HS-5 (cell line): Measurements from ENCODE around the gene PDSS2.
"Not testable (repeated sequence)": the region's sequence is repeated elsewhere in the genome, so short reads cannot be mapped to it uniquely, and the experiment has no call there.

Source experiments
- DNase-seq: peaks from one replicate; pipeline ENCODE4 v3.0.0-alpha.2; 2012; ENCODE audit warnings: low read depth

The PDSS2 gene

DNA sequence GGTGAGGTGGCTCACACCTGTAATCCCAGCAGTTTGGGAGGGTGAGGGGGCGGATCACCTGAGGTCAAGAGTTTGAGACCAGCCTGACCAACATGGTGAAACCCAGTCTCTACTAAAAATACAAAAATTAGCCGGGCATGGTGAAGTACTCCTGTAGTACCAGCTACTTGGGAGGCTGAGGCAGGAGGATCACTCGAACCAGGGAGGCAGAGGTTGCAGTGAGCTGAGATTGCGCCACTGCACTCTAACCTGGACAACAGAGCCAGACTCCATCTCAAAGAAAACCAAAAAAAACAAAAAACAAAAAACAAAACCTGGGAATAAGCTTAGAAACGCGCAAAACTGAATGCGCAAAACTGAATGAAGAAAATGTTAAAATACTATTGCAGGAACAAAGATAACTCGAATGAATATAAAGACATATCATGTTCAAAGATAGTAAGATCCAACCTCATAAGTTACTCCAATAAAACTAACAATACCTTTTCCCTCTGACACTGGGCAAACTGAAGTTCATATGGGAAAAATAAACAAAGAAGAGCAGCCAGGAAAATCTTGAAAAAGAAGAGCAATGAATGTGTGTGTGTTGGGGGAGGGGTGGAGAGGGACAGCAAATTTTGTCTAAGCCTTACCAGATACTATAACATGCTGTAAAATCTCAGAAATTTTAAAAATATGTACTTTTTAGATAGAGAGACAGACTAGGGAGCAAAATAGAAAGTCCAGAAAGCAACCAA is 243.0 kb downstream of the PDSS2 start:
- no peak for DNase-seq

DNA sequence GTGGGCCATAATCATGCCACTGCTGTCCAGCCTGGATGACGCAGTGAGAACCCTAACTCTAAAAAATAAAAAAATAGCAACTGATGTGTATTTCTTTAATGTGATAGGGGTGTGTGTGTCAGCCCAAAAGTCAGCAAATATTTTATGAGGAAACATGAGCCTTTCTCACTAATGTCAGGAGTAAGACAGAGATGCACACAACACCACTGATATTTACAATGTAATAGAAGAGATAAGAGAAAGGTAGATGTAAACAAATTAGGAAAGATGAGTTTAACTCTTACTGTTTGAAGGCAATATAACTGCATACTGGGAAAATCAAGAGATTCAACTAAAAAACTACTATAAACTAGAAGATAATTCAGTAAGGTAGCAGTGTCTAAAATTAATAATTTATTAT is 244.0 kb downstream of the PDSS2 start:
- DNase-seq, result no peak

DNA sequence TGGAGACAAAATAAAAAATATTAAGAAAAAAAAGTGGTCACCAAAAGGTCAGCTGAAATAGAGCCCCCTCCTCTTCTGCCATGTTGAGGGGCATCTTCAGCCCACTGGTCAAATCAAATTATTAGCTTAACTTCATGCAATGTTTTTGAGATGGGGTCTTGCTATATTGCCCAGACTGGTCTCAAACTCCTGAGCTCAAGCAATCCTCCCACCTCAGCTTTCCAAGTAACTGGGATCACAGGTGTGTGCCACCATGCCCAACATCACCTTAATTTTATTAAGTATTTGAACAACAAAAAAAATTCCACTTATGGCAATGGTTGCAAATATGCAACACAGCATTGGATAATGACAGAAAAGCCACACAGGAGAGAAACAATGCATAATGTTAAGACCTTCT is 244.7 kb downstream of the PDSS2 start:
- no peak for DNase-seq

DNA sequence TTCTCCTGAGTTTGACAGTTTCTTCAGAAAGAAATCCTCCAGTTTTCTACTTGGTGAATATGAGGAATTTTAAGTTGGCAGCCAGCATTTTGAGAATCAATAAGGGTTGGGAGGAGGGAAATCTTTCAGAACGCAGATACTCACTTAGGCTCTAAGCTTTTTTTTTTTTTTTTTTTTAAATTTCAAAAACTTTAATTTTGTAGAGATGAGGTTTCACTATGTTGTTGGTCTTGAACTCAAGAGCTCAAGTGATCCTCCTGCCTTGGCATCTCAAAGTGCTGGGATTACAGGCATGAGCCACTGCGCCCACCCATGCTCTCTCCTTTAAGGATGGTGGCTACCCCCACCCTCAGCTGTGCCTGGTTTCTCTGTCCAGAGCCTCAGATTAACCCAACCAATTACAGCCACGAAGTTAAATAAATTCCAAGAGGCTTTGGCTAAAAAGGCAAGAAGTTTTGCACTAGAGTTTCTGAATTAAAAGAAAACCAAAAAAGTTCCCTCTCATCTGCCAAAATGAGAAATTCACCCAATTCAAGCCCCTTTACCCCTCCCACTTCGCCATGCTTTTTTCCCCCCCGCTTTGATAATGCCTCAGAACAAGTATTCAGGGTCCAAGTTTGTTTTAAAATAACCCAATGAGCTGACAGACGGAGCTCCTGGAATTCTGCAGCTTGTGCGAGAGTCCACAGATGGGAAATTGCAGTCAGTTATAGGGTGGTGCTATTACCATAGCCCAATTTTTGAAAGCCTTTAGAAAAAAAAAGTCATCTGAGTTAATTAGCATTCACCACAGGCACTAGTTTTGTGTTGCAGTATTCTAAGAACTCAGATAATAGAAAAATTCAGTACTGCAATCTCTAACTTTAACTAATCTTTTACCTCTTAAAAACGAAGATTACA is 249.7 kb downstream of the PDSS2 start:
- no peak for DNase-seq

DNA sequence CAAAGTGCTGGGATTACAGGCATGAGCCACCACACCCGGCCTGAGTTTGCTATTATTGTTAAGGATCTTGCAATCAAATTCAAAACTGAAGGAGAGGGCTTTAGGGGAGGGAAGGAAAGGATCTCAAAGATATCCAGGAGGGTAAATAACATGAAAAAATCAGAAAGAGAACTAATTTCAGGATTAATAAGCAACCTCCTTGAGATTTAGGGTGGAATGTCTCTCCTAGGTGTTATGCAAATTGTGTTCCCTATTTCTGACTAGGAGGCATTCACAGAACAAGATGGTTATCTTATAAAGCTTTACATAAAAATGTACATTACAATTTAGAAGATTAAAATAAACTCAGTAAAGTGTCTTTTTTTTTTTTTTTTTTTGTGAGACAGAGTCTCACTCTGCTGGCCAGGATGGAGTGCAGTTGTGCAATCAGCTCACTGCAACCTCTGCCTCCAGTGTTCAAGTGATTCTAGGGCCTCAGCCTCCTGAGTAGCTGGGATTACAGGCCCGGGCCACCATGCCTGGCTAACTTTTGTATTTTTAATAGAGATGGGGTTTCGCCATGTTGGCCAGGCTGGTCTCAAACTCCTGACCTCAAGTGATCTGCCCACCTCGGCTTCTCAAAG is 252.0 kb downstream of the PDSS2 start:
- no peak for DNase-seq

DNA sequence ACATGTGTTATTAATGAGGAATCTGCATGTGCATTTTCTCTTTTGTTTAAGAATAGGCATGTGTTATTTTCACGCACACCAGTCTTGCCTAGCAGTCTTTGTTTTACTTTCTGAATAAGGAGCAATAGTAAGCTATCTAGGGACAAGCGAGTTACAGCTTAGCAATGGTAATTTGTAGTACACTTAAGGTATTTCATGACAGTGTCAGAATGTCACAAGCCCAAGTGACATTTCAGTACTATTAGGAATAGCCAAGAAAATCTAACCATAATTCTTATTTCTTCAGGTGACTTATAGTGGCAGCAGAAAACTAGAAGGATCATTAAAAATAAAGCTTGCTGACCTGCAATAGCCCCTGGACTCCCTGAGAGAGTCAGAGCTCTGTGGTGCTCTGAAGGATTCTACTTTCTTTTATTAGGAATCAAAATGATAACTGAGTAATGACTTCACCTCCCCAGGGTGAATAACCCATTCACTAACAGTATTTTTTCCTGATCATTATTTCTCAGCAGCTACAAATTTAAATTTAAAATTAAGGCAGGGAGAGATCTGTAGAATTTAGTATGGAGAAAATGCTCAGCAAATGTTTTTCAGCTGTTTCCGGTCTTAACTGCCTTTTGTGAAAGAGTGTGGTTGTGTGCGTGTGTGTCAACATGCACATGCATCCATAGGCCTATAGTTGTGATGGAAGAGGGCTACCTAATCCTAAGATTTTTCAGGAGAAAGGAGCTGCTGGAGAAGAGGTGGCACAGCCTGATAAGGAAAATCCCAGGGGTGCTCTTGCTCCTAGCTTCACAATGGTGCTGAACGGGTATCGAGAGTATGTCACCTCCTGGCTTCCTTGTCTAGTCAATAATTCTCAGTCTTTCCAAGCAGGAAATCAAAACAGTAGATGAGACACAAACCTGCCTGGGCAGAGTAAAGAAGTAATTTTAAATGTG is 254.0 kb downstream of the PDSS2 start:
- DNase-seq, result no peak

DNA sequence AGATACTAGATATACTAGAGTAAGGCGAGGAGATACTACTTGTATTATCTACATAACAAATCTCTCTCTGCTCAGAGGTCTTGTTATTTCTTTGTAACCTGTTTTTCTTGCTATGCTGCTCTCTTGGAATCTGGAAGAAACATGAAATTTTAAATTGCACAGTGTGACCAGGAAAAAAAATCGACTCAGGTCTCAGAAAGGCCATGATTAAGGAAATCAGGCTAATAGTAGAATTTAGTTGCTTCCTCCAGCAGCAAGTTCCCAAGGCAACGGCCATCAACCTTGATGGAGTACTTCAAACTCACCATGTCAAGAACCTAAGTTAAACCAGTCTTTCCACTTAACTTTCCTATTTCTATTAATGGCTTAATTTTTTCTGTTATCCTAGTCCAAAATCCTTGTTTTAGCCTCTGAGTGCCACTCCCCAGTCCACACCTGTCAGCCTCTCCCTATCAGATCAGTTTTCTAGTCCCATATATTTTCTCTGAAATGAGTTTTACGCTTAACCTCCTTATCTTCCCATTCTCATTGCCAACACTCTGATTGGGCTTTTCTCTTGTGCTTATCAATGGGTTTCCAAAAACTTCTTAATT is 256.4 kb downstream of the PDSS2 start:
- no peak for DNase-seq

DNA sequence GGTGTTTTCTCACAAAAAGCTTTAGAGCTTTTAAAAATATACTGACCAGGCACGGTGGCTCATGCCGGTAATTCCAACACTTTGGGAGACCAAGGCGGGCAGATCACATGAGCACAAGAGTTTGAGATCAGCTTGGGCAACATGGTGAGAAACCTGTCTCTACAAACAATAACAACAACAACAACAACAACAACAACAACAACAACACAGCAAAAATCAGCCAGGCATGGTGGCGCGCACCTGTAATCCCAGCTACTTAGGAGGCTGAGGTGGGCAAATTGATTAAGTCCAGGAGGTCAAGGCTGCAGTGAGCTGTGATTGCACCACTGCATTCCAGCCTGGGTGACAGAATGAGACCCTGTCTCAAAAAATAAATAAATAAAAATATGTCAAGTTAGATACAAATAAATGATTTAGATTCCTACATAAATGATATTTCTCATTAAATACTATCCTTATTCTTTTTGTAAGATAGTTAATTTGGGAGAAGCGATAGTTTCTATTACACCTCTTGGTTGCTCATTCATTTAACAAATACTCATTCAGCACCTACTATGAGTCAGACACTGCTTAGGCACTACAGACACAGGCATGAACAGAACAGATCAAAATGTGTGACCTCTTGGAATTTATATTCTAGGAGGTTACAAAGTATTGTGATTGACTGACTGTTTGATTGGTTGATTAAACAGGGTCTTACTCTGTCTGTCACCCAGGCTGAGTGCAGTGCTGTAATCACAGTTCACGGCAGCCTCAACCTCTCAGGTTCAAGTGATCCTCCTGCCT is 260.5 kb downstream of the PDSS2 start:
- no peak for DNase-seq

DNA sequence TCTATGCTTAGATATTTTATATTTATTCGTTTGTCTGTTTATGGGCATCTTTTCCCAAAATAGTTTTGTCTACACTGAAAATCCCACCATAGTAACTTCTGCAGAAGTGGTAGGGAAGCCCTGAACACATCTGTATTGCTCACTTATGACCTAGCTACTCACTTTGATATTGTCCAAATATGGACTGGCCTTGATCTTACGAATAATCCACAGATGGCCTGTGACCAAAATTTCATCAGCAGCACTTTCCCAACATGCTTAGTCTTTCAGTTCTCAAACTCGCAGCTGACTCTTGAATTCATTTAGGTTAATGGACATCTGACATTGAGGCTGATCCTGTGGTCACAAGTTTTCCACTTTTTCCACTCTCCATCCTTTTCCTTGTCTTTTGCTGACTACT is 263.2 kb downstream of the PDSS2 start:
- no peak for DNase-seq

DNA sequence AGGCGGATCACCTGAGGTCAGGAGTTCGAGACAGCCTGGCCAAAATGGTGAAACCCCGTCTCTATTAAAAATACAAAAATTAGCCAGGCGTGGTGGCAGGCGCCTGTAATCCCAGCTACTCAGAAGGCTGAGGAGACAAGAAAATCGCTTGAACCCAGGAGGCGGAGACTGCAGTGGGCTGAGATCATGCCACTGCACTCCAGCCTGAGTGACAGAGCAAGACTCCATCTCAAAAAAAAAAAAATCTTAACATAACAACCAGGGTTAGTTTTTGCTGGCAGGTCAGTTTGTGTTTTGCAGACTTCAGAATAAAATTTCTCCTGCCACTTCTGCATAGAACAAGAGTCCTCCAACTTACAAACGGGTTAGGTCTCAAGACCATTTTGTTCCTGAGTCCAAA is 264.6 kb downstream of the PDSS2 start:
- not testable (repeated sequence) for DNase-seq

DNA sequence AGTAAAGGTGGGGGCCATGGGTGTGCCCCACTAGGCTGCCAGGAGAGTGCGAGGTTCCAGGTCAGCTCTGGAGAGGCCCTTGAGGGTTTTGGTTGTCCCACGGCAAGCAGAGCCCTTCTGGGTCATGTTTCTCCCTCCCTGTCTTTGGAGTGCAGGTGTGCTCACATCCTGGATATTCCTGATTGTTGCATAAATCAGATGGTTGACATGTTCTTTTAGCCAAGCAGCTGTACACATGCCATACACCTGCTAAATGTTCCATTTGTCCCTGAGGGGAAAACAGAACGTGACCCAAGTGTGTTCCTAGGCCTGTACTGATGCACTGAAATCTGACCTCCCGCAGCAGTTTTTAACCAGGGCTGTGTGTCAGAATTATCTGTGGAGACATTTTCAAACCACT is 266.5 kb downstream of the PDSS2 start:
- DNase-seq, result no peak

DNA sequence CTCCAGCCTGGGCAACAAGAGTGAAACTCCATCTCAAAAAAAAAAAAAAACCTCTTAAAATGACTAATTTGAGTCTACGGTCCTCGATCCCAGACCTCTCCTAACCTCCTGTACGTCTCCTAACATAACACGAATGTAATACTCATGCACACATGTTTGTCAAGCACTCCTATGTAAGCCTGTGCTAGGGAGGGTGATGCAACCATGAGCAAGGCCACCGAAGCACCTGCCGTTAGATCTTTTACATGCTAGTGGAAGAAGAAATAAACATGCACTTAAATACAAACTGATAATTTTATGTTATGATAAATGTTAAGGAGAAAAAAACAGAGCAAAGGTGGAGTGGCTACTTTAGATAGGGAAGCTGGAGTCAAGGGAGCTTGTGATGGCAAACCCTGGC is 271.7 kb downstream of the PDSS2 start:
- DNase-seq, result no peak

DNA sequence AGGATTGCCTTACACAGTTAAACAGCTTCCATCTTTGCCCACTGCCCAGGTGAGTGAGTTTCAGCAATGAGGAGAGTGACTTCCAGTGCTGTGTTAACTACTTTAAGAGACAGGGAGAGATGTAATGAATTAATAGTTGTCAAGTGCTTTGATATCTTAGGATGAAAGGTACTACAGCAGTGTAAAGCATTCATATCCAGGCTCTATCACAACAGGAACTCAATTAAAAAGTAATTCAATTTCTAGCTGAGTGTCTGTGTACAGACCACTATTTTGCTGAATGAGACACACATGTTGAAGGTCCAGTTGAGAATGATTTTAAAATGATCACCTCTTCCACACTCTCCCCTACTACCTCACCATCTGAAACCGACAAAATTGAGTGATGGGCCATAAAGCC is 273.3 kb downstream of the PDSS2 start:
- no peak for DNase-seq

DNA sequence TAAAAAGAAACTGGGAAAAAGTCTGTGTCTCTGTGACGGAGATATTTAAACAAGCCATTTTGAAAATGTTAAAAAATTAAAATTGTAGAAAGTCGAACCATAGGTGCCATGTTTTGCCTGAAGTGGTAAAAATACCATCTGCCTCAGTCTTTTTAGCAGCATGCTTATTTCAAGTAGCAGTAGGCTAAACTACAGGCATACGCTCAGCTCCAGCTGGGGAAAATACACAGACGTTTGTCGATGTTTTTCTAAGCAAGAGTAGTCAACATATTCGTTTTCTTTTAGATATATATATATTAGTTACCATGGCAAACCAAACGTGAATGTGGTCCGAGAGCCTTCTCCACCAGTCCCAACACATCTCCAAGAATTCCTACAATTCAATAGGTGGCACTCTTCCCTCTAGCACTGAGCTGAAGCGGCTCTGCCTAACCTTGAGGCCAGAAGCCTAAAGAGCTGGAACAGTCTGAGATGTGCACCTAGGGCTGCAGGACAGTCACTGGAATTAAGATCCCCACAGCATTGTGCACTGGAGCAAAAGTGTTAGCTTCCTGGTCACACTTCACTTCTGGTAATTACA is 273.9 kb downstream of the PDSS2 start:
- DNase-seq, result no peak

DNA sequence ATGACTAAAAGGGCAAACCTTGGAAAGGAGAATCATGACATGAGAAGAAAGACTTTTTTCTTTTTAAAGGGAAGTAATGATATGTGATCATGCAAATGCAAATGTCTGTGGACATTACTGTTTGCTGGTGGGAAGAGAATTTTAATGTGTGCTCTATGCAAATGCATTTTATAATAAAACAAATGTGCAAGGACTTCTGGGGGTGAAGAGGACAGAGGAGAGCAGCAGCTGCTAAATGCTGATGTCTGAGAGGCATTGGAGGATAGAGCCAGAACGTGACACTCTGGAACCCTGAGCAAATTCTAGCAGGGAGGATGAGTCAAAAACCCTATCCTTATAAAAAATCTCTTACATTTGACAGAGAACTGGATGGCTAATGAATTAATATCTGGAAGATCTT is 274.9 kb downstream of the PDSS2 start:
- no peak for DNase-seq

DNA sequence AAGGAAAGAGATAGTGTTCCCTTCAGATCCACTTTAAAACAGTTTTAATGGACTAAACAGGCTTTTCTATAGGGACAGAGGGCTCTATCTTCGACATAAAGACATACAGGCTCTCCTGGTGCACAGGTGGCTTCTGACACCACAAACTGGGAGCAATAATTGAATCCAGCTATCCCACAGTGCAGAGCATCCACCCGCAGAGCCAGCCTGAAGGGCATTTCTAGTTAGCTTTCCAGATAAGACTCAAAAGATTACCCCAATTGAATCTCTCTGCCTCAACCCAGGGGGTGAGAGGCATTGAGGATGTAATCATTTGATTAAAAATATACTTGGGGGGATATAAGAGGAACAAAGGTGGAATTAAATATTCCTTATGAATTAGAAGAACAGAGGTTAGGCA is 279.3 kb downstream of the PDSS2 start:
- DNase-seq, result no peak

DNA sequence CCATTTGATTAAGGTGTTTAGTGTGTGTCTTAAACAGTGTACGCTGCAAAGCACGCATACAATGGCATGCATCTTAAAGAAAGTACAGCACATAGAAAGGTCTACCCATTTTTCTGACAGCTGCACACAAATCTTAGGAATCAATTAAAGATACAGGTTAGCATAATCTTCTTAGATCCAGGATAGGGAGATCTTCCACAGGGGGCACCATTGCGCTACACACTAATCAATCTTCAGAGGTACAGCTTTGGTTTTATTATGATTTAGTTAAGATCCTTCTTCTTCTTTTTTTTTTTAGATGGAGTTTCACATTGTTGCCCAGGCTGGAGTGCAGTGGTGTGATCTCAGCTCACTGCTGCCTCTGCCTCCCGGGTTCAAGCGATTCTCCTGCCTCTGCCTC is 280.4 kb downstream of the PDSS2 start:
- DNase-seq, result no peak

DNA sequence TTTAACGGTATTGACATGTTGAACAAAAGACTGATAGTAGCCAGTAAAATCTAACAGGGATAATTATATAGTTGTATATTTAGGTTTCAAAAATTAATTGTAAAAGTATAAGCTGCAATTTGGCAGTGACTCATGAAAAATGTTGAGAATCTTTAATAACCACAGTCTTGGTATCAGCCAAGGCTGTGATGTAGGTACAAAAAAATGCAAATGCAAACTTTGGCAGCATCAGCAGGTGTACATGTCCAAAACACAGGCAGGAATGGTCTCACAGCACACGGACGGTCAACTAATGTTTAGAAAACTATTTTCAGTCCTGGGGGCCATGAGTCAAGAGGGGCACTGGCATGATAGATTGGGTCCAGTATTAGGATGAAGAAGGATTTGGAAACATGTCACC is 285.6 kb downstream of the PDSS2 start:
- DNase-seq, result no peak

DNA sequence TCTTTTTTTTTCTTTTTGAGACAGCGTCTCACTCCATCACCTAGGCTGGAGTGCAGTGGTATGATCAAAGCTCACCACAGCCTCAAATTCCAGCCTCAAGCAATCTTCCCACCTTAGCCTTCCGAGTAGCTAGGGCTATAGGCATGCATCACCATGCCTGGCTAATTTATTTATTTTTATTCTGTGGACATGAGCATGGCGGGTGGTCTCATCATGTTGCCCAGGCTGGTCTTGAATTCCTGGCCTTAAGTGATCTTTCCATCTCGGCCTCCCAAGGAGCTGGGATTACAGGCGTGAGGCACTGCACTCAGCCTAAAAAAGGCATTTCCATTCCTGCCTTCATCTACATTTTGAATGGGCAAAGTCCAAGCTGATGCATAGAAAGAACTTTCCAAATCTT is 287.9 kb downstream of the PDSS2 start:
- no peak for DNase-seq

DNA sequence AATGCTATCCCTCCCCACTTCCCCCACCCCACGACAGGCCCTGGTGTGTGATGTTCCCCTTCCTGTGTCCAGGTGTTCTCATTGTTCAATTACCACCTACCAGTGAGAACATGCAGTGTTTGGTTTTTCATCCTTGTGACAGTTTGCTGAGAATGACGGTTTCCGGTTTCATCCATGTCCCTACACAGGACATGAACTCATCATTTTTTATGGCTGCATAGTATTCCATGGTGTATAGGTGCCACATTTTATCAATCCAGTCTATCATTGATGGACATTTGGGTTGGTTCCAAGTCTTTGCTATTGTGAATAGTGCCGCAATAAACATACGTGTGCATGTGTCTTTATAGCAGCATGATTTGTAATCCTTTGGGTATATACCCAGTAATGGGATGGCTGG is 295.1 kb downstream of the PDSS2 start:
- DNase-seq, result not testable (repeated sequence)
